SU-DHL-6 (cell line): ENCODE data around the gene TSKU.

Experiments
- EZH2phosphoT487 ChIP-seq: fragments of 200-600 bp; sonication (generic), shearing (Covaris generic); conservative IDR thresholded peaks from 2 replicates; pipeline ENCODE4 v1.6.1; 2018; ENCODE audit warnings: mild to moderate bottlenecking, antibody characterized with exemption, low read length, moderate library complexity, mixed read lengths
- TF ChIP-seq, protein P1 (sequence below): fragments of 200-600 bp; sonication (generic); IDR thresholded peaks from one replicate; pipeline ENCODE4 v1.5.1; 2017; ENCODE audit warnings: antibody characterized with exemption, mild to moderate bottlenecking, low read length, moderate library complexity; ENCODE audit not compliant: insufficient read depth, poor library complexity, severe bottlenecking

DNA sequence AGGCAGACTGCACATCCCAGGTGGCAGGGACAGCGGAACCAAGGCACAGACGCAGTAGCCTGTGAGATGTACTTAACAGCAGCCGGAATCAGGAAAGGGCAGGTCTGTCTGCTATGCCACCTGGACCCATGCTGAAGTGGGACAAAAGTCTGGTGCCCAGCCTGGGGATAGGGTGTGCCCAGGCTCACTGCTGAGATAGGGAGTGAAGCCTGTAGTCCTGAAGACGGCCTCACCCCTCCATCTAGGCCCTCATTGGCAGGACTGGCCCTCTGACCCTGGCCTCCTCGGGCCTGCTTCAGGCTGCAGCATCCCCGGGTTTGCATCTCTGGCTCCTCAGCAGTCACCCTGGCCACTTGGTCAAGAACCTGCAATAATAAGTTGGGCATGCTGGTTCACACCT lies 32.4 kb upstream of the TSKU start:
- TF ChIP-seq, protein P1, sequence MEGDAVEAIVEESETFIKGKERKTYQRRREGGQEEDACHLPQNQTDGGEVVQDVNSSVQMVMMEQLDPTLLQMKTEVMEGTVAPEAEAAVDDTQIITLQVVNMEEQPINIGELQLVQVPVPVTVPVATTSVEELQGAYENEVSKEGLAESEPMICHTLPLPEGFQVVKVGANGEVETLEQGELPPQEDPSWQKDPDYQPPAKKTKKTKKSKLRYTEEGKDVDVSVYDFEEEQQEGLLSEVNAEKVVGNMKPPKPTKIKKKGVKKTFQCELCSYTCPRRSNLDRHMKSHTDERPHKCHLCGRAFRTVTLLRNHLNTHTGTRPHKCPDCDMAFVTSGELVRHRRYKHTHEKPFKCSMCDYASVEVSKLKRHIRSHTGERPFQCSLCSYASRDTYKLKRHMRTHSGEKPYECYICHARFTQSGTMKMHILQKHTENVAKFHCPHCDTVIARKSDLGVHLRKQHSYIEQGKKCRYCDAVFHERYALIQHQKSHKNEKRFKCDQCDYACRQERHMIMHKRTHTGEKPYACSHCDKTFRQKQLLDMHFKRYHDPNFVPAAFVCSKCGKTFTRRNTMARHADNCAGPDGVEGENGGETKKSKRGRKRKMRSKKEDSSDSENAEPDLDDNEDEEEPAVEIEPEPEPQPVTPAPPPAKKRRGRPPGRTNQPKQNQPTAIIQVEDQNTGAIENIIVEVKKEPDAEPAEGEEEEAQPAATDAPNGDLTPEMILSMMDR: no peak
- TF ChIP-seq EZH2phosphoT487: no peak
